PC-3 (cell line): Measurements from ENCODE around the gene PEX11G.

Source experiments
- EZH2phosphoT487 ChIP-seq: fragments of 300-600 bp; sonication (generic); IDR thresholded peaks from 2 replicates; pipeline ENCODE4 v1.6.1; 2018; ENCODE audit warnings: mild to moderate bottlenecking, antibody characterized with exemption, low read length, borderline replicate concordance
- TF ChIP-seq, protein P1 (sequence below): fragments of 300-600 bp; sonication (generic); conservative IDR thresholded peaks from 2 replicates; pipeline ENCODE4 v1.5.1; 2017; ENCODE audit warnings: antibody characterized with exemption, low read depth, mild to moderate bottlenecking, low read length

DNA sequence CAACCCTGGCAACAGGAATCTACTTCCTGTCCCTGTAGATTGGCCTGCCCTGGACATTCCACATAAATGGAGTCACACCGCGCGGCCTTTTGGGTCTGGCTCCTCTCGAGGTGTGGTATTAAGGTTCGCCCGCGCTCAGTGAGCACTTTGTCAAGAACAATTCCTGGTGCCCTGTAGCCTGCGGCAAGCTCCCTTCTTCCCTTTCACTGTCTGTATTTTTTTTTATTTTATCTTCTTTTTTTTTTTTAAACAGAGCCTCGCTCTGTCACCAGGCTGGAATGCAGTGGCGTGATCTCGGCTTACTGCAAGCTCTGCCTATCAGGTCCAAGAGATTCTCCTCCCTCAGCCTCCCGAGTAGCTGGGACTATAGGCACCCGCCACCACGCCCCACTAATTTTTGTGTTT, 28.3 kb downstream of the PEX11G start:
- TF ChIP-seq, protein P1, sequence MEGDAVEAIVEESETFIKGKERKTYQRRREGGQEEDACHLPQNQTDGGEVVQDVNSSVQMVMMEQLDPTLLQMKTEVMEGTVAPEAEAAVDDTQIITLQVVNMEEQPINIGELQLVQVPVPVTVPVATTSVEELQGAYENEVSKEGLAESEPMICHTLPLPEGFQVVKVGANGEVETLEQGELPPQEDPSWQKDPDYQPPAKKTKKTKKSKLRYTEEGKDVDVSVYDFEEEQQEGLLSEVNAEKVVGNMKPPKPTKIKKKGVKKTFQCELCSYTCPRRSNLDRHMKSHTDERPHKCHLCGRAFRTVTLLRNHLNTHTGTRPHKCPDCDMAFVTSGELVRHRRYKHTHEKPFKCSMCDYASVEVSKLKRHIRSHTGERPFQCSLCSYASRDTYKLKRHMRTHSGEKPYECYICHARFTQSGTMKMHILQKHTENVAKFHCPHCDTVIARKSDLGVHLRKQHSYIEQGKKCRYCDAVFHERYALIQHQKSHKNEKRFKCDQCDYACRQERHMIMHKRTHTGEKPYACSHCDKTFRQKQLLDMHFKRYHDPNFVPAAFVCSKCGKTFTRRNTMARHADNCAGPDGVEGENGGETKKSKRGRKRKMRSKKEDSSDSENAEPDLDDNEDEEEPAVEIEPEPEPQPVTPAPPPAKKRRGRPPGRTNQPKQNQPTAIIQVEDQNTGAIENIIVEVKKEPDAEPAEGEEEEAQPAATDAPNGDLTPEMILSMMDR = no peak
- no peak for TF ChIP-seq EZH2phosphoT487
